ENCODE results near the gene ISLR2.

The ISLR2 gene

DNA sequence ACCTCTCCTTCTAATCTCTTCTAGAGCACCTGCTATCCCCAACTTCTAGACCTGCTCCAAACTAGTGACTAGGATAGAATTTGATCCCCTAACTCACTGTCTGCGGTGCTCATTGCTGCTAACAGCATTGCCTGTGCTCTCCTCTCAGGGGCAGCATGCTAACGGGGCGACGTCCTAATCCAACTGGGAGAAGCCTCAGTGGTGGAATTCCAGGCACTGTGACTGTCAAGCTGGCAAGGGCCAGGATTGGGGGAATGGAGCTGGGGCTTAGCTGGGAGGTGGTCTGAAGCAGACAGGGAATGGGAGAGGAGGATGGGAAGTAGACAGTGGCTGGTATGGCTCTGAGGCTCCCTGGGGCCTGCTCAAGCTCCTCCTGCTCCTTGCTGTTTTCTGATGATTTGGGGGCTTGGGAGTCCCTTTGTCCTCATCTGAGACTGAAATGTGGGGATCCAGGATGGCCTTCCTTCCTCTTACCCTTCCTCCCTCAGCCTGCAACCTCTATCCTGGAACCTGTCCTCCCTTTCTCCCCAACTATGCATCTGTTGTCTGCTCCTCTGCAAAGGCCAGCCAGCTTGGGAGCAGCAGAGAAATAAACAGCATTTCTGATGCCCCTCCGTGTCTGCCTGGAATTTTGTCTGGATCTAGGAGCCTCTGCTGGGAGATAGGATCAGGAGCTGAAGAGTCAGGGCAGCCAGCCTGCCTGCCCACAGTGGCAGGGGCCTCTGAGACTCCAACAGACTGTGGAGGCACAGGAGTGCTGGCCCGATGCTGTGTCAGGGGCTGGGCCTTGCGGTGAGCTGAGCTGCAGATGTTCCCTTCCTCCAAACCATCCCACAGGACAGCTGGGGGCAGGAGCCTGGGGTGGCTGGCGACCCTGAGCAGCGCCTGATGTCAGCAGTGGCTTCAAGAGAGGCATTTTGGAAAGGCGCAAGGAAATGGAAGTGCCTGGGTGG is 46.2 kb downstream of the ISLR2 start:
- no peak for DNase-seq (ENCODE audit: low spot score)

GRCh38 chr15:74178326-74179100 is 48.1 kb downstream of the ISLR2 start:
- no peak for DNase-seq (ENCODE audit: low spot score)

- DNase-seq (ENCODE audit: low spot score) = no peak
These were observed 48.9 kb downstream of the ISLR2 start for GRCh38 chr15:74179101-74179841.

- DNase-seq (ENCODE audit: low spot score) = no peak
These were observed 49.8 kb downstream of the ISLR2 start for GRCh38 chr15:74179983-74180880.

DNA sequence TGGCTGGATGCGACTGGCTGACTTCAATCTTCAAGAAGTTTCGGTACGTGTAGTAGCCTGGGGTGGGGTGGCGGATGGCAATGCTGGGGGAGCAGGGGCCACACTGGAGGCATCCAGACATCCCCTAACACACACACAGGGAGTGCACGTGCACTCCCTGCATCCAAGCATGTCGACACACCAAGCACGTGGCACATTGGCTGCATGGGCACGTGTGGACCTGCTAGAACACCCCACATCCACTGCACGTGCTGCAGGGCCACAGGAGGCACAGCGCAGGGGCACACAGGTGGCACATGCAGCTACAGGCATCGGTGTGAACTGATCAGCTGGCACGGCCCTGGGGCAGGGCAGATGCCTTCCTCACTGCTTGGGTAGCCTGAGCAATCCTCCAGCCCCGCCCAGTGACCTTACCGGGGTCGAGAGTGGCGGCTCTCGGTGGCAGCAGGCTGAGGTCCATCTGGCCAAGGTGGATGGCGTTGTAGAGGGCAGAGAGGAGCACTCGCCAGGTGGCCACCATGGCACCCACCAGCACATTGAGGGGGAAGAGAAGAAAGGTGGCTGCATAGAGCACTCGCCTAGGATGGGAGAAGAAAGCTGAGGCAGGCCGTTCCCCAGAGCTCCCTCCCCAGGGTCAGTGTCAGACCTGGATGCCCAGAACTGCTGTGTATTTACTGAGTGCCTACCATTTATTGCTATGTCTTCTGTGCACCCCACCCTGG is 50.7 kb downstream of the ISLR2 start:
- no peak for DNase-seq (ENCODE audit: low spot score)

DNA sequence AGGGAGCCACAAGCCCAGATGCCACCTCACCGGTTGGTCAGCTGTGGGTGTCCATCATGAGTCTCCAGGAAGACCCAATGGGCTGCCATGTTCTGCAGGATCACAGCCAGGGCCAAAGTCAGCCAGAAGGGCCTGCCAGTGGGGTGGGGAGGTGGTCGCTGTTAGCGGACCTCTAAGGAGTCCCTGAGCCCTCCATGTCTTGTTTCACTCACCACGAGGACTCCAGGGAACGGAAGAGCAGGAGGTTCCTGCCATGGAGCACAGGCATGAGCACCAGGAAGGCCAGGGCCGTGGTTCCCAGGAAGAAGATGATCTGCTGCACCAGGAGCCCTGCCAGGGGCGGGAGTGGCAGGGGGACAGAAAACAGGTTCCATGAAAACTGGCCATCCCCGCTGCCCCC is 51.7 kb downstream of the ISLR2 start:
- no peak for DNase-seq (ENCODE audit: low spot score)

DNA sequence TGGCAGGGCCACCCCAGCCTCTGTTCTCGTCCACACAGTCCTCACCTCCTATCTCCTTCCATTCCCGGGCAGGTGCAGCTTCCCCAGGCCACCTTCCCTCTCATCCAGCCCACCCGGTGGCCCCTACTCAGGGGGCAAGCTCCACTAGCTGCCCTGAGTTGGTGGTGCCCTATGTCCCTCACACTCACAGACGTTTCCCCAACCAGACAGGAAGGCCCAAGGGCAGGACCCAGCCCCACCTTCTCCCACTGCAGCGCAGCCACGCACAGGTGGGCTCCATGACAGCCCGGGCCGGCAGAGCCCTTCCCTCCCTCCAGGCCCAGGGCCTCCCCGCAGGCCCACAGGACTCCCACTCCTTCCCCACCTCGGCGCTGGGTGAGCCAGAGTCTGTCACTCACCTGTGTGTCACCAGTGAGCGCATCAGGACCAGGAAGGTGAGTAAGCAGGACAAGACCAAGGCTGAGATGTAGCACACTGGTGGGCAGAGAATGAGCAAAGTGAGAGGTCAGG is 54.3 kb downstream of the ISLR2 start:
- DNase-seq (ENCODE audit: low spot score) = no peak

DNA sequence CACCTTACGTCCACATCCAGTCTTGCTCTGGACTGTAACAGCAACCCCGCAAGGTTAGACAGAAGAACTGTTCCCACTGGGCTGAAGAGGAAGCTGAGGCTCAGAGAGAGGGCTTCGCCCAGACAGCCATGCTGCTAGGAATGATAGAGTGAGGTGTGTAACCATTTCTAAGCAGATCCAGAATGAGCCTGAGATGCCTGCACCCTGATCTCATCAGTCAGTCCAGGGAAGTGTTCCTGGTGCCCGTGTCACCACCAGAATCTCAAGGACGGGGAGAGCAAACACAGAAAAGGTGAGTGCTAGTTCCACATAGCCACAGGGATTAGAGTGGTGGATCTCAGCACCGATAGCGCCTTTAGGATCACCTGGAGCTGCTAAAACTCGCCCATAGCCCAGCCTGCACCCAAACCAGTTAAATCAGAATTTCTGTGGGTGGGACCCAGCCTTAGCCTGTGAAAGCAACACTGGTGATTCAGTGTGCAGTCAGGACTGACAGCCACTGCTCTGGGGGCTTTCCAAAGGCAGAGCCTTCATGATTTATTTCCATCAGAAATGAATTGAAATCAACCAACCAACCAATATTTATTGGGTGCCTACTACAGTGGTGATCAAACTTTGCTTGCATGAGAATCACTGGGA is 55.4 kb downstream of the ISLR2 start:
- no peak for DNase-seq (ENCODE audit: low spot score)
